BJ (cell line): ENCODE data around the gene DENND2A. TPM values are rescaled to one million over a fixed set of nuclear protein-coding genes. Genes with fewer than 3 reads are reported as not detected.
"Not testable (repeated sequence)": the region's sequence is repeated elsewhere in the genome, so short reads cannot be mapped to it uniquely, and the experiment has no call there.

Experiments
- CTCF ChIA-PET: fragments of 350-600 bp; formaldehyde crosslinking; extraction: SDS; loops from one replicate; lab custom pipeline; 2021; ENCODE audit warnings: antibody characterized with exemption, inconsistent platforms; lab: Yijun Ruan, JAX
- POLR2A ChIA-PET: fragments of 300-600 bp; sonication (Branson Sonifier 250); formaldehyde crosslinking; extraction: SDS; loops from one replicate; lab custom pipeline; 2021; ENCODE audit warnings: antibody characterized with exemption; lab: Charles Lee
- DNase-seq: peaks from one replicate; pipeline ENCODE4 v3.0.0-alpha.2; 2011; ENCODE audit warnings: low read depth
- H3K27me3 ChIP-seq: 2 replicates; pipeline ENCODE4 v1.6.0; 2011; ENCODE audit warnings: low read length; ENCODE audit not compliant: control insufficient read depth, insufficient read depth
- H3K36me3 ChIP-seq: 2 replicates; pipeline ENCODE4 v1.5.1; 2011; ENCODE audit warnings: low read length; ENCODE audit not compliant: control insufficient read depth, insufficient read depth
- H3K4me3 ChIP-seq: 2 replicates; pipeline ENCODE4 v1.5.1; 2011; ENCODE audit warnings: low read depth, mild to moderate bottlenecking, control low read depth, low read length
- polyA plus RNA-seq: library from polyadenylated mRNA; depleted of rRNA; stranded (reverse); fragments of >200 nt; gene quantifications from 2 replicates; pipeline ENCODE4 v1.2.3, GENCODE V29; 2011
- TF ChIP-seq, protein P1 (sequence below): IDR thresholded peaks from 2 replicates; pipeline ENCODE4 v1.5.1; 2011; ENCODE audit warnings: low read depth, mild to moderate bottlenecking, control low read depth, inconsistent platforms, low read length, moderate library complexity; ENCODE audit not compliant: insufficient read depth

Gene DENND2A
- polyA plus RNA-seq, 1 experiment: 3.3 TPM

DNA sequence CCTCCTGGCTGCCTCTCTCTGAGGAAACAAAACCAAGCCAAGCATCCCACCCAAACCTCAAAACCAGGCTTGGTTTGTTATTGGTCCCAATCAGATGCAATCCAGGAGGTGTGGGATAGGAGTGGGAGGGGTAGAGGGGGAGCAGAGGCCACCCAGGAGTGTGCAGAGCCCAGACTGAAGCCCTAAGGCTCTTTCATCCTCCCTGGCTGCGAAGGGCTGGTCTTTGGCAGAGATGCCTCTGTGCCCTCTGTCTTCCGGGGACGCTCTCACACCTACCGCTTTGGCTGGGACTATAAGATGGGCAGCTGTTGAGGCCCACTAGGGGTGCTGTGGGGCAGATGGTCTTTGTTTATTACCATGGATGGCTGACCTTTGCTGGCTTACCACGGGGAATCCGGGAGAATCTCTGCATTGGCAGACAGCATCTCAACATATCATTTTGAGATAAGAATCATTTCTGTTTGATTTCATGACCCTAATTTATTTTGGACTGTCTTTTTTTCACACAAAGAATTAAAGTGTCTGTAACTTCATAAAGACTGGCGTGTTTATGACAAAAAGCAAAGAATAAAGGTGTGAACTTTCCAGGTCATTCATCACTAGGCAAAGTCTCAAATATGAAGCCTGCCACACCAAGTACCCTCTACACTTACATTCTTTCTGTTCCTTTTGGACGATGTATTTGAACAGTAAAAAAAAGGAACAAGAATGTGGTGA is 6.5 kb upstream of the DENND2A start:
- no peak overlapping the region for H3K4me3 ChIP-seq
- TF ChIP-seq, protein P1, sequence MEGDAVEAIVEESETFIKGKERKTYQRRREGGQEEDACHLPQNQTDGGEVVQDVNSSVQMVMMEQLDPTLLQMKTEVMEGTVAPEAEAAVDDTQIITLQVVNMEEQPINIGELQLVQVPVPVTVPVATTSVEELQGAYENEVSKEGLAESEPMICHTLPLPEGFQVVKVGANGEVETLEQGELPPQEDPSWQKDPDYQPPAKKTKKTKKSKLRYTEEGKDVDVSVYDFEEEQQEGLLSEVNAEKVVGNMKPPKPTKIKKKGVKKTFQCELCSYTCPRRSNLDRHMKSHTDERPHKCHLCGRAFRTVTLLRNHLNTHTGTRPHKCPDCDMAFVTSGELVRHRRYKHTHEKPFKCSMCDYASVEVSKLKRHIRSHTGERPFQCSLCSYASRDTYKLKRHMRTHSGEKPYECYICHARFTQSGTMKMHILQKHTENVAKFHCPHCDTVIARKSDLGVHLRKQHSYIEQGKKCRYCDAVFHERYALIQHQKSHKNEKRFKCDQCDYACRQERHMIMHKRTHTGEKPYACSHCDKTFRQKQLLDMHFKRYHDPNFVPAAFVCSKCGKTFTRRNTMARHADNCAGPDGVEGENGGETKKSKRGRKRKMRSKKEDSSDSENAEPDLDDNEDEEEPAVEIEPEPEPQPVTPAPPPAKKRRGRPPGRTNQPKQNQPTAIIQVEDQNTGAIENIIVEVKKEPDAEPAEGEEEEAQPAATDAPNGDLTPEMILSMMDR: peak; percentile 65
- H3K36me3 ChIP-seq: no peaks in the 10 kb centered on the region
- no peak for DNase-seq
- CTCF ChIA-PET: interaction anchor here (0.6 to 1.2 kb wide), 4 partner anchors 28 to 143 kb away, joined by 3 to 6 read pairs (median 4); no protein-coding TSS in a partner anchor
- POLR2A ChIA-PET: no interaction called here
- H3K27me3 ChIP-seq: no peaks in the 10 kb centered on the region

DNA sequence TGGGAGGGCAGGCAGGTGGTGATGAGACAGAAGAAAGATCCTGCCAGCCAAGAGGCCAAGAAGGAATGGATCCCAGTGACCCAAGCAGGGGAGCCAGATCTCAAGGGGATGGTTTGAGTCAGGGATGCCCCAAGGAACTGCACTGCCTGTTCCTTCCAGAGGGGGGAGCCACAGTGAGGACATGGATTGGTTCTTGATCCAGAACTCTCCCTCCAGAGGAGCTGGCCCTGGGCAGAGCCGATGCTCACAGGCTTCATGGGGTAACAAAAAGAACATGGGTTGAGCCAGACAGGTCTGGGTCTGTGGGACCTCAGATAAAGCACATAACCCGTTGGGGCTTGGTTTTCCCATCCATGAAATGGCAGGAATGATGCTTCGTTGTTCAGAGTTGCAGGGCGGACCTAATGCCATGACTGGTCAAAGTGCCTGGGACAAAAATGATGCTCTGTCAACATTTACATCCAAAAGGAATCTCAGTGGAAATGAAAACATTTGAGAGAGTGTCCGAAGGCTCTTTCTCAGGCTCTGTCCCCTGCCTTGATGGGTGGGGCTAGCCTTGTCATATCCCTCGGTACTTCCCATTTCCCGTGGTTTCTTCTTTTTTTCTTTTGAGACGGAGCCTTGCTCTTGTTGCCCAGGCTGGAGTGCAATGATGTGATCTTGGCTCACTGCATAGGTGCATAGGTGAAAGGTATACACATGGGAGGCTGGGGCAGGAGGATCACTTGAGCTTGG is 4.7 kb upstream of the DENND2A start:
- ChIA-PET CTCF (interaction anchor here (1.1 to 3.2 kb wide), 3 partner anchors 8 to 148 kb away, joined by 3 to 13 read pairs (median 4); no protein-coding TSS in a partner anchor), POLR2A (no interaction called here)
- TF ChIP-seq, protein P1: peak; percentile 20; the same call in 1 of the 2 replicates

DNA sequence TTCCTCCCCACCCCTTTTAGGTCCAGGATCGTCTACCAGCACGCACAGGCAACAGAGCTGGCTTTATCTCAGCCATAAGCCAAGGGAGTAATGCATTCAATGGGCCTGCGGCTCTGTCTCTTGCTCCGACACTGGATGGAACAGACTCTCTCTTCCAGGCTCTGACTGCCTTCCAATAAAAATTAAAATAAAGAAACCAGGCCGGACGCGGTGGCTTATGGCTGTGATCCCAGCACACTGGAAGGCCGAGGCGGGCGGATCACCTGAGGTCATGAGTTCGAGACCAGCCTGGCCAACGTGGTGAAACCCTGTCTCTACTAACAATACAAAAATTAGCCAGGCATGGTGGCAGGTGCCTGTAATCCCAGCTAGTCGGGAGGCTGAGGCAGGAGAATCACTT is 4.1 kb upstream of the DENND2A start:
- DNase-seq, POLR2A ChIA-PET, H3K27me3 ChIP-seq, H3K36me3 ChIP-seq, H3K4me3 ChIP-seq: not testable (repeated sequence)
- CTCF ChIA-PET: interaction anchor here (0.6 to 3.2 kb wide), 3 partner anchors 8 to 127 kb away, joined by 4 to 13 read pairs (median 5); no protein-coding TSS in a partner anchor

More for the DNA sequence above, 4.7 kb upstream of the DENND2A start:
- DNase-seq: no peak
- Histone ChIP-seq H3K27me3 (no peaks in the 10 kb centered on the region), H3K36me3 (no peaks in the 10 kb centered on the region), H3K4me3 (no peak overlapping the region)

DNA sequence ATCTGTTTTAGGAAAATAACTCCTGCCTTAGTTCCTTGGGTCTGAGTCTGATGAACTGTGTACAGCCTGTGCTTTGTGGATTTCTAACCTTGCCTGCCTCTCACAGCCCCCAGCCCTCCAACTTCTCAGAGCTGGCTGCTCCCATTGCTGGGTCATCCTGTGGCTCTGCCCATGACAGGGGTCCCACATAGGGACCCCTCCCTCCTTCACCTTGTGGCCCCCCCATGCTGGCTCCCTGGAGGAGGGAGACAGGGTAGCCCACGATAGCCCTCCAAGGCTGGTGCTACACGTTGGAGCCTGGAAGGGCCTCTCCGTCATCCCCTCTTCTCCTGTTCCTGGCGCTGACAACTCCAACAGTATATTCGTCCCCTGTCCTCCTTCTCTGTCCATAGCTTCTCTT is 2.8 kb upstream of the DENND2A start:
- Histone ChIP-seq H3K27me3 (no peaks in the 10 kb centered on the region), H3K36me3 (no peaks in the 10 kb centered on the region), H3K4me3 (no peak overlapping the region)
- ChIA-PET POLR2A (no interaction called here), CTCF (interaction anchor here (3.2 kb wide), 1 partner anchor 10 kb away, joined by 13 read pairs; no protein-coding TSS in a partner anchor)
- TF ChIP-seq, protein P1: no peak
- no peak for DNase-seq

DNA sequence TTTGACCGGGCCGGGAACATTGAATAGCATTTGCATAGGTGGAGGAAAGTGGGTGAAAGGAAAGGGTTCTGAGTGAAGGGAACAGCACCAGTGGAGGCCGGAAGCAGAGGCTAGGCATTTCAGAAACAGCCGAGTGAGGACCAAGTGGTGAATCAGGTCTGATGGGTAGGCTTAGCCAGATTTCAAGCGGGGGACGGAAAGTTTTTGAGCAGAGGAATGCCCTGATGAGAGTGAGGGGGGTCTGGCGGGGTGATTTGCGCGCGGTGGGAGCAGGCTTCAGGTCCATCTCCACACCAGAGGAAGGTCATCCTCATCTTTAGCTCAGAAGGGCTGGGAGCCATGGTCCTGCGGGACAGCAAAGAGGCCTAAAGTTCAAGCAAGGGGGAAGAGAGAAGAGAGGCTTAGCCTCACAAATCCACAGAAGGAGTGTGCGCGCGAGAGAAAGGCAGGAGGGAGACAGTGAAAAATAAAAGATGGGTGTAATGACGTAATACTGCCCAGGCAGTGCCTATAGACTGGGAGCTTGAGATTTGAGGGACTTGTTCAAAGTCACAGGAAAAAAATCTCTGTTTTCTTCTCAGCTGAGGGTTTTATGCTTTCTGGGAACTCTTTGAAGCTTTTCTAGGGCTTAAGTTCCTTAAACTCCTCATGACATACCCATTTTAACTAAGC is 1.0 kb upstream of the DENND2A start:
- ChIA-PET POLR2A (no interaction called here), CTCF (interaction anchor here (0.5 to 3.5 kb wide), 7 partner anchors 8 to 167 kb away, joined by 3 to 14 read pairs (median 4); no protein-coding TSS in a partner anchor)
- DNase-seq: no peak
- TF ChIP-seq, protein P1: no peak
- H3K4me3 ChIP-seq: no peak overlapping the region
- H3K27me3 ChIP-seq: no peaks in the 10 kb centered on the region
- no peaks in the 10 kb centered on the region for H3K36me3 ChIP-seq
